Activated naive CD4-positive, alpha-beta T cell treated with anti-CD3 and anti-CD28 coated beads, Interleukin-2, amount 50 U/mL, for 24 hours (primary cell): Measurements from ENCODE around the gene DSTN.

Experiments used
- H3K27ac Mint-ChIP-seq: one replicate; pipeline ENCODE4 v1.8.0; 2021; ENCODE audit warnings: mild to moderate bottlenecking, mixed read lengths
- H3K27me3 Mint-ChIP-seq: one replicate; pipeline ENCODE4 v1.8.0; 2021; ENCODE audit warnings: mixed read lengths
- H3K36me3 Mint-ChIP-seq: one replicate; pipeline ENCODE4 v1.8.0; 2021; ENCODE audit warnings: mixed read lengths
- H3K4me1 Mint-ChIP-seq: one replicate; pipeline ENCODE4 v1.8.0; 2021; ENCODE audit warnings: mixed read lengths
- H3K4me3 Mint-ChIP-seq: one replicate; pipeline ENCODE4 v1.8.0; 2021; ENCODE audit warnings: mild to moderate bottlenecking, mixed read lengths
- H3K9me3 Mint-ChIP-seq: one replicate; pipeline ENCODE4 v1.8.0; 2021; ENCODE audit warnings: mixed read lengths

Gene DSTN

GRCh38 chr20:17562804-17563305 lies 7.0 kb upstream of the DSTN start:
- H3K9me3 Mint-ChIP-seq = no peaks in the 10 kb centered on the region
- no peaks in the 10 kb centered on the region for H3K36me3 Mint-ChIP-seq
- peaks cover 1% of the 10 kb centered on the region for H3K27me3 Mint-ChIP-seq
- H3K4me3 Mint-ChIP-seq = no peak overlapping the region
- H3K4me1 Mint-ChIP-seq = peaks cover 25% of the 10 kb centered on the region
- H3K27ac Mint-ChIP-seq = no peak overlapping the region

- no peaks in the 10 kb centered on the region for H3K36me3 Mint-ChIP-seq
- H3K27me3 Mint-ChIP-seq = peaks cover 1% of the 10 kb centered on the region
- H3K9me3 Mint-ChIP-seq = no peaks in the 10 kb centered on the region
- peaks cover 13% of the 10 kb centered on the region for H3K4me1 Mint-ChIP-seq
- no peak overlapping the region for H3K4me3 Mint-ChIP-seq
- H3K27ac Mint-ChIP-seq = no peak overlapping the region
Measured at GRCh38 chr20:17565169-17565845, 4.6 kb upstream of the DSTN start.

GRCh38 chr20:17566345-17566744 lies 3.5 kb upstream of the DSTN start:
- Mint-ChIP-seq H3K4me1 (peaks cover 10% of the 10 kb centered on the region), H3K36me3 (no peaks in the 10 kb centered on the region), H3K27ac (no peak overlapping the region), H3K9me3 (no peaks in the 10 kb centered on the region), H3K4me3 (no peak overlapping the region), H3K27me3 (peaks cover 1% of the 10 kb centered on the region)

GRCh38 chr20:17568045-17568788 lies 1.7 kb upstream of the DSTN start:
- Mint-ChIP-seq H3K4me1 (peaks cover 28% of the 10 kb centered on the region), H3K27me3 (peaks cover 1% of the 10 kb centered on the region), H3K4me3 (peak overlapping the region; percentile 12), H3K36me3 (no peaks in the 10 kb centered on the region), H3K9me3 (no peaks in the 10 kb centered on the region), H3K27ac (peak overlapping the region; percentile 13)

GRCh38 chr20:17568972-17569521 lies 828 bp upstream of the DSTN start:
- Mint-ChIP-seq H3K27ac (no peak overlapping the region), H3K9me3 (no peaks in the 10 kb centered on the region), H3K27me3 (peaks cover 1% of the 10 kb centered on the region), H3K36me3 (no peaks in the 10 kb centered on the region), H3K4me3 (peak overlapping the region; percentile 12), H3K4me1 (peaks cover 34% of the 10 kb centered on the region)

GRCh38 chr20:17570347-17571152 lies 675 bp downstream of the DSTN start:
- peak overlapping the region; percentile 87 for H3K27ac Mint-ChIP-seq
- peaks cover 34% of the 10 kb centered on the region for H3K4me1 Mint-ChIP-seq
- H3K9me3 Mint-ChIP-seq = no peaks in the 10 kb centered on the region
- H3K4me3 Mint-ChIP-seq = peak overlapping the region; percentile 91
- peaks cover 1% of the 10 kb centered on the region for H3K27me3 Mint-ChIP-seq
- no peaks in the 10 kb centered on the region for H3K36me3 Mint-ChIP-seq

GRCh38 chr20:17571153-17571527 lies 1.3 kb downstream of the DSTN start:
- Mint-ChIP-seq H3K27ac (peak overlapping the region; percentile 87), H3K9me3 (no peaks in the 10 kb centered on the region), H3K4me3 (peak overlapping the region; percentile 91), H3K4me1 (peaks cover 34% of the 10 kb centered on the region), H3K36me3 (no peaks in the 10 kb centered on the region), H3K27me3 (peaks cover under 1% of the 10 kb centered on the region)

- no peaks in the 10 kb centered on the region for H3K9me3 Mint-ChIP-seq
- peak overlapping the region; percentile 38 for H3K4me3 Mint-ChIP-seq
- H3K27me3 Mint-ChIP-seq = no peaks in the 10 kb centered on the region
- no peak overlapping the region for H3K27ac Mint-ChIP-seq
- no peaks in the 10 kb centered on the region for H3K36me3 Mint-ChIP-seq
- H3K4me1 Mint-ChIP-seq = peaks cover 34% of the 10 kb centered on the region
Measured at GRCh38 chr20:17572034-17572638, 2.3 kb downstream of the DSTN start.

- Mint-ChIP-seq H3K4me3 (no peak overlapping the region), H3K9me3 (no peaks in the 10 kb centered on the region)
Measured at GRCh38 chr20:17573463-17573862, 3.6 kb downstream of the DSTN start.

GRCh38 chr20:17576215-17576614 lies 6.3 kb downstream of the DSTN start:
- no peak overlapping the region for H3K4me3 Mint-ChIP-seq
- no peaks in the 10 kb centered on the region for H3K9me3 Mint-ChIP-seq
- H3K27me3 Mint-ChIP-seq = no peaks in the 10 kb centered on the region
- peaks cover 45% of the 10 kb centered on the region for H3K4me1 Mint-ChIP-seq
- peaks cover under 1% of the 10 kb centered on the region for H3K36me3 Mint-ChIP-seq
- no peak overlapping the region for H3K27ac Mint-ChIP-seq

More at GRCh38 chr20:17573463-17573862, 3.6 kb downstream of the DSTN start:
- Mint-ChIP-seq H3K36me3 (no peaks in the 10 kb centered on the region), H3K27ac (no peak overlapping the region), H3K27me3 (no peaks in the 10 kb centered on the region), H3K4me1 (peaks cover 34% of the 10 kb centered on the region)

- Mint-ChIP-seq H3K27ac (no peak overlapping the region), H3K4me1 (peaks cover 37% of the 10 kb centered on the region), H3K27me3 (no peaks in the 10 kb centered on the region), H3K4me3 (no peak overlapping the region), H3K9me3 (no peaks in the 10 kb centered on the region), H3K36me3 (peaks cover 5% of the 10 kb centered on the region)
Measured at GRCh38 chr20:17579369-17580039, 9.6 kb downstream of the DSTN start.

- Mint-ChIP-seq H3K36me3 (peaks cover 5% of the 10 kb centered on the region), H3K9me3 (no peaks in the 10 kb centered on the region)
Measured at GRCh38 chr20:17580895-17581294, 11.0 kb downstream of the DSTN start.

GRCh38 chr20:17583126-17583525 lies 13.3 kb downstream of the DSTN start:
- Mint-ChIP-seq H3K27me3 (no peaks in the 10 kb centered on the region), H3K36me3 (peaks cover 5% of the 10 kb centered on the region), H3K9me3 (no peaks in the 10 kb centered on the region), H3K4me1 (peaks cover 56% of the 10 kb centered on the region), H3K27ac (peak overlapping the region; percentile 77), H3K4me3 (no peak overlapping the region)

More at GRCh38 chr20:17580895-17581294, 11.0 kb downstream of the DSTN start:
- Mint-ChIP-seq H3K27ac (no peak overlapping the region), H3K4me1 (peaks cover 45% of the 10 kb centered on the region), H3K27me3 (no peaks in the 10 kb centered on the region), H3K4me3 (no peak overlapping the region)

- Mint-ChIP-seq H3K27me3 (no peaks in the 10 kb centered on the region), H3K4me1 (peaks cover 54% of the 10 kb centered on the region), H3K27ac (no peak overlapping the region)
Measured at GRCh38 chr20:17584689-17585088, 14.8 kb downstream of the DSTN start.

More at GRCh38 chr20:17584689-17585088, 14.8 kb downstream of the DSTN start:
- H3K4me3 Mint-ChIP-seq = no peak overlapping the region
- H3K36me3 Mint-ChIP-seq = peaks cover 5% of the 10 kb centered on the region
- H3K9me3 Mint-ChIP-seq = no peaks in the 10 kb centered on the region
